HG03280 (cell line): ENCODE results near the gene FREM1.
A peak's percentile ranks its signal among the peaks of the same experiment; 100 is the strongest.

ENCODE experiments used
- ATAC-seq: cut with Tn5 transposase; IDR thresholded peaks from one replicate; pipeline ENCODE4 v1.9.1; 2021; ENCODE audit warnings: mild to moderate bottlenecking, moderate library complexity; ENCODE audit not compliant: unreplicated experiment

Gene FREM1

GRCh38 chr9:14819183-14819582 lies 91.0 kb downstream of the FREM1 start:
- no peak for ATAC-seq

- no peak for ATAC-seq
Observed at GRCh38 chr9:14814249-14814628, 96.0 kb downstream of the FREM1 start.

GRCh38 chr9:14813336-14814248 lies 96.6 kb downstream of the FREM1 start:
- ATAC-seq = no peak

GRCh38 chr9:14812806-14813205 lies 97.4 kb downstream of the FREM1 start:
- no peak for ATAC-seq

DNA sequence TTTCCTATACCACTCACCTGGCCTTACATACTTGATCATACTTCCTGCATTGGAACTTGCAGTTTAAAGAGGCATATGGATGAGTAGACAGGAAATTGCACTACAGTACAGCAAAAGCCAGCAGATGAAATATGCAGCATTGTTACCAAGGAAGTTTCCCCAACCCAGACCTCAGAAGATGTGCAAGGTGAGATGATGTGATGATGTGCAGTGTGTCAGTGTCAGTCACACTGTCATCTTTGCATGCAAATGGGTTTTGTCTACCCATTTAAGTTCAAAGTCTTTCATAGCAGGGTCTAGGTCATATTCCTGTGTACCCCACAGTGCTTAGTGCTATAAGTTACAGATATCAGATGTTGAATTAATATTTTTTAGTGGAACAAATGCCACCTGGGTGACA lies 98.4 kb downstream of the FREM1 start:
- ATAC-seq = no peak

- ATAC-seq = no peak
Observed at GRCh38 chr9:14806941-14807520, 103.2 kb downstream of the FREM1 start.

DNA sequence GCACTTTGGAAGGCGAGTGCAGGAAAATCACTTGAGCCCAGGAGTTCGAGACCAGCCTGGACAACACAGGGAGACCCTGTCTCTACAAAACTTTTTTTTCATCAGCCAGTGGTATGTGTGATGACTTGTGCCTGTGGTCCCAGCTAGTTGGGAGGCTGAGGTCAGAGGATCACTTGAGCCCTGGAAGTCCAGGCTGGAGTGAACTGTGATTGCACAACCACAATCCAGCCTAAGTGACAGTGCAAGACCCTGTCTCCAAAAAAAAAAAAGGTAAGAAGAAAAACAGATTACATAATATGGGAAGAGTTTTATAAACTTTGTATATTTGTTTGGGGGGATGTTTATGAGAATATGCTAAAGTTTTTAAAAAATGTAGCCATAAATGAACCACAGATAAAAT lies 111.2 kb downstream of the FREM1 start:
- ATAC-seq = no peak

- no peak for ATAC-seq
Observed at GRCh38 chr9:14797435-14797834, 112.8 kb downstream of the FREM1 start.

DNA sequence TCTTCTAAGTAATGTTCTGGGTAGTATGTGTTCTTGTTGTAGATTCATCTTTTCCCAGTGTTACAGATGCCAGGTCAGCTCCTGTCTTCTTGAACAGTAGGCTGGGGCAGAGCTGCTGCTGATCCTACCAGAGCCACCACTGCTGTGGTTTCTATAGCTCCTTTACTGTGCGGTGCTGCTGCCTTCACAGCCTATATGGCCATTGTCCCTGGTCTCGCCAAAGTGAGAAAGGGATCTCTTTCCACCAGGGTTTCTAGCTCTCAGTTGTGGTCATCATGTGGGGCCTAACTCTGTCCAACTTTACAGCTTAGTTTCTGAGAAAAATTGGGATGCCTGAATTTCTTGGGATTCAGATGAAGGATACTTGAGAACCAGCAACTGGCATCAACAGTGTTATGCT lies 116.8 kb downstream of the FREM1 start:
- no peak for ATAC-seq

DNA sequence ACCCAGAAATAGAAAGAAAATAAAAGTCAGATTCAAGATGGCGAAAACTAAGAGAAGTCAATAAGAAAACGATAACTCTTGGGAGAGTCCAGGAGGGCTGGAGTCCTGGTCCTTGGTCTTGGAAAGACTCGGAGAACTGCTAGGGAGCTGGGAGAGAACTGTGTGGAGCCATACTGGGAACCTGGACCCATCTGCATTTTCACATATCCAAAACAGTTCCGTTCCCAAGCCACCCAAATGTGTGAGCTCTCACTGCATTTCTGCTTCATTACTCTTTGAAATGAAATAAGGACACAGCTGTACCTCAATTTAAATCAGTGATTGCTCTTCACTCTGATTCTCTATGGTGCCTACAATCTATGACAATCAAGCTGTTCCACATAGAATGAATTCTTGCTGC lies 119.6 kb downstream of the FREM1 start:
- no peak for ATAC-seq

DNA sequence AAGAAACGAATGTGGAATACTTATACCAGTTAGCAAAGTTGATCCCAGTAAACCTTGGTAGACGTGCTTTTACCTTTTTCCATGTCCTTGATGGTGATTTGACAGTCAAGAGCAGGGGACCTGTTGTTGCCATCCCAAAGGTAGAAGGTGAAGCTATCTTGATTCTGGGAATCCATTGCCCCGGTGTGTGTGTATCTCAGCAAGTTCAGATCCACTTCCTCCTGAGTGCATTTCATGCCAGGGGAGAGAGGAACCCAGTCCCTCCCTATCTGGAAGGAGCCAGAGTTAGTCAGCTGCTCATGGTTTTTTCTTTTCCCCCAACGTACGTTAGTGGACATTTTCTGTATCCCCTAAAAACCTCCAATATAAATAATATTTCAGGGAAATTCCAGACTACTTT lies 121.4 kb downstream of the FREM1 start:
- no peak for ATAC-seq

- no peak for ATAC-seq
Observed at GRCh38 chr9:14783358-14783757, 126.9 kb downstream of the FREM1 start.

GRCh38 chr9:14782286-14783051 lies 127.8 kb downstream of the FREM1 start:
- no peak for ATAC-seq

- no peak for ATAC-seq
Observed at GRCh38 chr9:14780693-14781092, 129.5 kb downstream of the FREM1 start.

DNA sequence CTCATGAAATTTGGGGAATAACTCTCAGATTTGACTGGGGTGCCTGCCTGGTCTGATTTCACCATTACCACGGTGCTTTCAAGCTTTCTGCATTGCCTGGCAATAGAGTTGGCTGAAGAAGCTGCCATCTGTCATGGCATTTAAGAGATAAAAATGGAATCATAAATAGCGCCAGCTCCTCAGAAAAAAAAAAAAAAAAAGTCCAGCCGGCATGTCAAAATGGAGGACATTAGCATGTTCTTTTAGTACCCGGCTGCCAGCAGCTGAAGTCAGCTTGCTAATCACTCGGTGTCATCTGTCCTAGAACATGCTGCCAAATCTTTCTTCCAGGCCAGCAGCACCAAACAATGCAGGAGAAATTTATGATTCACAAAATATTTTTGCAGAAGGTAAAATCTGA lies 130.0 kb downstream of the FREM1 start:
- ATAC-seq = no peak

DNA sequence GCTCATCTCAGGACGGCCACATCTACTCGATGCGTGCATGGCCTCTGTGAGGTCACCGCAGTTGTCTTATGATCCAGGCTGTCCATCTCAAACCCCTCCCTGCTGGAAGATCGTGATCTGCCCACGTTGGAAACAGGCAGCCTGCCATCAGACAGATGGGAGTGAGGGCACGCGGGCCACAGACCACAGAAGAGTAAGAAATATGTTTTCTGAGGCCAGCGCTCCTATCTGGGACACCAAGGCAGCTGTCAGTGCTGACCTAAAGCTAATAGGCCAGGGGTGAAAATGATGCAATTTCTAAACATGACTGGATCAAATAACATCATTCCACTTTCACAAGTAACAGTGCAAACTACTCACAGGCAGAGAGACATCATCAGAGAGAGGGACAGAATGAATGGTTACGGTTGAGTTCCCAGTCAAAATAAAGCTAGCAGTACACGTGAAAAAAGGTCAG lies 130.6 kb downstream of the FREM1 start:
- ATAC-seq = no peak

DNA sequence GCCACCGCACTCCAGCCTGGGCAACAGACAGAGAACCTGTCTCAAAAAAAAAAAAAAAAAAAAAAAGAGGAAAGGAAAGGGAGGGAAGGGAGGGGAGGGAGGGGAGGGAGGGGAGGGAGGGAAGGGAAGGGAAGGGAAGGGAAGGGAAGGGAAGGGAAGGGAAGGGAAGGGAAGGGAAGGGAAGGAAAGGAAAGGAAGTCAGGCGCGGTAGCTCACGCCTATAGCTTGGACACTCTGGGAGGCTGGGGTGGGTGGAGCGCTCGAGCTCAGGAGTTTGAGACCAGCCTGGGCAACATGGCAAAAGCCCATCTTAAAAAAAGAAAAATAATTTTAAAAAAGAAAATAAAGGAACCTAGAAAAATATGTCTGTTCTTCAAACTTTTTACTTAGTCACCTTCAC lies 131.7 kb downstream of the FREM1 start:
- no peak for ATAC-seq

GRCh38 chr9:14775917-14776316 lies 134.3 kb downstream of the FREM1 start:
- no peak for ATAC-seq

GRCh38 chr9:14770592-14770991 lies 139.6 kb downstream of the FREM1 start:
- no peak for ATAC-seq

- peak; percentile 52 for ATAC-seq
Observed at GRCh38 chr9:14769230-14769571, 141.0 kb downstream of the FREM1 start.

GRCh38 chr9:14768405-14769229 lies 141.6 kb downstream of the FREM1 start:
- no peak for ATAC-seq
